Left lobe of liver (tissue), 2 donors: ENCODE measurements around the gene CREBRF. TPM values are rescaled to one million over a fixed set of nuclear protein-coding genes. Genes with fewer than 3 reads are reported as not detected.
"Not testable (repeated sequence)": the region's sequence is repeated elsewhere in the genome, so short reads cannot be mapped to it uniquely, and the experiment has no call there.

Source experiments
- ATAC-seq: fragments of 200-7000 bp; cut with Tn5 transposase; one replicate; pipeline ENCODE4 v1.9.1; 2020; ENCODE audit warnings: mild to moderate bottlenecking, moderate library complexity
- DNase-seq: peaks from one replicate; pipeline ENCODE4 v3.0.0-alpha.2; 2020; ENCODE audit warnings: low spot score
- total RNA-seq: library from RNA; stranded (reverse); gene quantifications from one replicate; pipeline ENCODE4 v1.2.1, GENCODE V29; 2021
- donor health status: DM: no; HTN: no; CAD: no; lungs with moderate emphysema.
- donor health status: DM: no; HTN: yes; CAD: no.

CREBRF gene
- total RNA-seq, 1 donor from 2014 or later = 10.2 TPM

DNA sequence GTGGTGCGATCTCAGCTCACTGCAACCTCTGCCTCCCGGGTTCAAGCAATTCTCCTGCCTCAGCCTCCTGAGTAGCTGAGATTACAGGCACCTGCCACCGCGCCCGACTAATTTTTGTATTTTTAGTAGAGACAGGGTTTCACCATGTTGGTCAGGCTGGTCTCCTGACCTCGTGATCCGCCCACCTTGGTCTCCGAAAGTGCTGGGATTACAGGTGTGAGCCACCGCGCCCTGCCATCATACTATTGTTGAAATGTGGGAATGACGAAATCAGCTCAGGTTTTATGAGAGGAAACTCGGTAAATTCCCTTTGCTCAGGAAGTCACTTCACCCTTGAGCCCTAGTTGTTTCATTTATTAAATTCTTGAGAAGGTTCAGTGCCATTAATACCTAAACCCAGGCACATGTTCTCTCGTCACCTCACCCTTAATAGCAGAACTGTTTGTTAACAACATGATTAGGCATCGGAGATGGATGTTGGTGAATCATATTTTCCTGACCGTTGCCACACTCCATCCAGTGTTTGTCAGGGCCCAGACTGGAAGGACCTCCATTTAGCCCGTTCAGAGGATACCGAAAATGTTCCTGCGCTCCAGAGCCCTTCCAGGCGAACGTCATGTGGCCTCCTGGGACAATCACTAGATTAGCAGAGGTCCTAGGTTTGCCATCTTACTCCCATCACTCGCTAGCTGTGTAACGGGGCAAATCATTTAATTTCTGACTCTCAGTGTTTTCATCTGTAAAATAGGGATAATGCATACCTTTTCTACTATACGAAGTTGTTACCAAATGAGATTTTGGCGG, 20.0 kb upstream of the CREBRF start:
- DNase-seq = no peak
- ATAC-seq = no peak

DNA sequence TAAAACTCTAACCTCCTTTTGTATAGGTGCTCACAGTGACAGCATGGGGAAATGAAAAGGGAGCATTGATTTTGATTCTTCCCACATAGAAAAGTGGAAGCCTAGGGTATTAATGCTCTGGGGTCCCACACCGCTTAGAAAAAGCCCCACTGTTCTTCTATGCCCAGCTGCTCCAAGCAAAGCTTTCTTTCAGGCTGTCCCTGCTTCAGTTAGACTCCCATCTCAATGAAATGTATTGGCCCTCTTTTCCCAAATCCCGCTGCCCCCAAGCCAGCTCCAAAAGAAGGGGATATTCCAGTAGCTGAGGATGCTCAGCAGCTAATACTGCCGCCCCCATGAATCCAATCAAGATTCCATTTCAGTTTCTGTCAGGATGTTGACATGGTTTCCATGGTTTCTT, 17.0 kb upstream of the CREBRF start:
- no peak for ATAC-seq
- DNase-seq = no peak

DNA sequence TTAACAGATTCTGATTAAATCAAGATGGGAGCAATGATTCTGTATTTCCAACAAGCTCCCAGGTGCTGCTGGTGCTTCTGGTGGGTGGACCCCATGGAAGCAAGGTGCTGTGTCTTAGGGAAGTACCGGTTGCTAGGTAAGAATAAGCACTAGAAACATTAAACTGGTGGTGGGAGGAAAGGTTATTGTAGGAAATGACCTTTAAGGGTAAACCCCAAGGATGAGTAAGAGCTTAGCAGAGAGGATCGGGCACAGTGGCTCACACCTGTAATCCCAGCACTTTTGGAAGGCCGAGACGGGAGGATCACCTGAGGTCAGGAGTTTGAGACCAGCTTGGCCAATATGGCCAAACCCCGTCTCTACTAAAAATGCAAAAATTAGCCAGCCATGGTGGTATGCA, 16.2 kb upstream of the CREBRF start:
- DNase-seq (no peak), ATAC-seq (no peak)

DNA sequence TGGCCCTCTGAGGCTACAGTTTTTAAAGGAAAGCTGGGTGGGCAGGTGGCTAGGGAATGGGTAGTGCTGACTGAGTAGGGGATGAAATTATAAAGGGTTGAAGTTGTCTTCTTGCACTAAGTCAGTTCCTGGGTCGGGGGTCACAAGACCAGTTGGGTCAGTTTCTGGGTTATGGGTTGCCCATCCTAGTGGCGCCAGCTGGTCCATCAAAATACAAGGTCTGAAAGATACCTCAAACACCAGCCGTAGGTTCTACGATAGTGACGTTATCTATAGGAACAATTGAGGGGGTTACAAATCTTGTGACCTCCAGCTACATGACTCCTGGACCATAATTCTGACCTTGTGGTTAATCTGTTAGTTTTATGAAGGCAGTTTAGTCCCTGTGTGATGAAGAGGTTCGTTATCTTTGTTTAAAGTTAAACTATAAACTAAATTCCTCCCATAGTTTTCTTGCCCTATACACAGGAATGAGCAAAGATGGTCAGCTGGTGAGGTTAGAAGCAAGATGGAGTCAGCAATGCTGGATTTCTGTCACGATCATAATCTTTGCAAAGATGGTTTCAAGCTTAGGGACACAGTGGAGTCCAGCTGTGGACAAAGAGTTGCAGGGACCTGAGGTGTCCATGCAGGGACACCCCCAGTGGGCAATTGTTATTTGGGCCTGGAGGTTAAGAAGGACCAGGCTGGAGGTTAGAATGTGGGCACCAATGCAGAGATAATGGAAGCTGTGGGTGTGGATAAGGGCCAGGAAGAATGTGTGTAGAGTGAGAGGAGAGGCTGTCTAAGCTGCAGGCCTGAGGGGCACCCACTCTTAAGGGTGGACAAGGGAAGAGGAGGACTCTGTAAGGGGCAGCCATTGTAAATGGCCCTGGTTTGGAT, 14.0 kb upstream of the CREBRF start:
- DNase-seq (no peak), ATAC-seq (no peak)

DNA sequence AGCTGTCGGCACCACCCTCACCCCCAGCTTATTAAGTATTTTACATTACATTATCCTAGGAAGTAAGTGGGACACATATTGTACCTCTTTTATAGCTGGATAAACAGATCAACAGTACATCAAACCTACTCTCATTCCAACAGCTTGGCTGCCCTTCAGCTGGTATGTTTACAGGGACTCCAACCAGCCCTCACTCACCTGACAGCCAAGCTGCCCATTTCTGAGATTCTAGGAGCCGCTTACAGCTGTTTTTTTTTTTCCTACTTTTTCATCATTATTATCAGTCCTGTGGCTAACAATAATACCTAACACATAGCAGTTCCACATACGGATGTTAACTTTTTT, 13.4 kb upstream of the CREBRF start:
- DNase-seq (no peak), ATAC-seq (no peak)

DNA sequence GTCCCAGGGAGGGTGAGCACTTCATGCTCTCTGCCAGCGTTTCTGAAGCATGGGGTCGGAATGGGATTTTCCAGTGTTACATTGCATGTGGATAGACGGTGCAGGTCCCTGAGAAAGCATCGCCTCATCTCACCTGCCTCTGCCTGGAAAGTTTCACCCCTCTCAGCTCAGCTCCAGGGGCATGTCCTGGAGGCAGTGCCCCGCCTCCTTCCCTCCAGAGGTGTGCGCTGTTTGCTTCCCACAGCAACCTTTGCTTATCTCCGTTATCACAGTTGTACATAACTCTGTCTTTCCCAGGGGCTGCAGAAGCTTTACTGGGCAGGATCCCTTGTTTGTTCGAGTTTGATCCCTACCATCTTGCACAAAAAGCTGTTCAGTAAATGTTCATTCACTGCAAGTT, 10.7 kb upstream of the CREBRF start:
- no peak for DNase-seq
- no peak for ATAC-seq

DNA sequence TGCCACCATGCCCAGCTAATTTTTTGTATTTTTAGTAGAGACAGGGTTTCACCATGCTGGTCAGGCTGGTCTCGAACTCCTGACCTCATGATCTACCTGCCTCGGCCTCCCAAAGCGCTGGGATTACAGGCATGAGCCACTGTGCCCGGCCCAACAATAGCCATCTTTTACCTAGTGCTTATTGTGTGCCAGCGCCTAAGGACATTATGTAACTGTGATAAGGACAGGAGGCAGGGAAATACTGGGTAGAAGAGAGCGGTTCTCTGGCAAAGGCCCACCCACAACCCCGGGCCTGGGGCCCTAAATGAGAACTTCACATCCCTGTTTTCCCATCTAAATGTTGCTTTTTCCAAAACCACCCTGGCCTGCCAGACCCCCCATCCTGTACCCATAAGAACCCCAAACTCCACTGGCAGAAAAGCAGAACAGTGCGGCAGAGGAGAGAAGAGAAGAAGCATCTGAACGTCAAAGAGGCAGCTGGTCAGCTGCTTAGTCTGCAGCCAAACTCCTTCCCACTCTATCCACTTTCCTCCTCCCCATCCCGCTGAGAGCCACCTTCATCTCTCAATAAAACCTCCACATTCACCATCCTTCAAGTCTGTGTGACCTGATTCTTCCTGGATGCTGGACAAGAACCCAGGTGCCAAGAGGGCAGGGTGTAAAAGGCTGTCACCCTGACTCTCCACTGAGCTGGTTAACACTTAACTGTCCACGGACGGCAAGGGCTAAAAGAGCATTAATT, 8.9 kb upstream of the CREBRF start:
- ATAC-seq, DNase-seq: not testable (repeated sequence)

DNA sequence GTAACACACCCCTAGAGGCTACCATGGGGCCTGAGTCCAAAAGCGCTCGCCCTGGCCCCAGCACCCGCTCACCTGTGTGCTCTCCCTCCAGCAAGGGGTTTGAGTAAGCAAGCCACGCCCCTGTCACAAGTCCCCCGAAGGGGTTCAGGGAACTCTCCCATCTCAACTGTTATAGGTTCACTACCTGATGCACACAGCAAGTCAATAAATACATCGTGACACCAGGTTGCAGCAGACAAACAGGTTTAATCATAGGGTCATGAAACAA, 8.4 kb upstream of the CREBRF start:
- no peak for ATAC-seq
- DNase-seq = no peak

DNA sequence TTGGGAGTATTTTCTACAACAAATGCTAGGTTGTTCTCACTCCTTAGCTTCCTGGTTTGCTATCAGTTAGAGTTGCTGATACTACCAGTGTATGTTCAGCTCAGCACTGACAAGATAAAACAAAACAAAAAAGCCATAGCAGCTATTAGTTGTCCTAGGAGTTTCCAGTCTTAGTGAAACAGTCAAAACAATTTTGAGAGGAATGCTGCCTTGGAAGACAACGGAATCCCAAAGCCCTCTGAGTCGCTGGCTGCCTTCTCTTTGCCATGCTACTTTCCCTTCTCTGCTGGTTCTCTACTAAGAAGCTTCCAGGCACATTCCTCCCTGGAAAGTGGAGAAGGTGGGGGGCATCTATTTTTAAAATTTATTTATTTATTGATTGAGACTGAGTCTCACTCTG, 5.4 kb upstream of the CREBRF start:
- ATAC-seq (no peak), DNase-seq (no peak)

DNA sequence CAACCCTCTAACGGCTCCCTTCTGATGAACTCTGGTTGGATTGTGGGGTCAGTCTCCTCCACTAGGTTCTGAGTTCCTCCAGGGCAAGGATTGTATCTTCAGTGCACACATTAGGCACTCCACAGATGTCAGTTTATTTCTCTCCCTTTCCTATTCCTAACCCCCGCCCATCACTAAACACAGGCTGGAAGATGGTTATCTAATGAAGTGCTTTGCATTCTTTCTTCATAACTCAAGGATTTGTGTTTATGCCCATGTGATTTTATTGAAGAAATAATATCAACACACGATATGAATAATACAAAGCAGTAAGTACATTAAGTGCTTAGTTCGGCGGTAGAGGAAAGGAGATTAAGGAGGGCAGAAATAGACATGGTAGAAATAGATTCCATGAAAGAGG, 4.4 kb upstream of the CREBRF start:
- no peak for ATAC-seq

DNA sequence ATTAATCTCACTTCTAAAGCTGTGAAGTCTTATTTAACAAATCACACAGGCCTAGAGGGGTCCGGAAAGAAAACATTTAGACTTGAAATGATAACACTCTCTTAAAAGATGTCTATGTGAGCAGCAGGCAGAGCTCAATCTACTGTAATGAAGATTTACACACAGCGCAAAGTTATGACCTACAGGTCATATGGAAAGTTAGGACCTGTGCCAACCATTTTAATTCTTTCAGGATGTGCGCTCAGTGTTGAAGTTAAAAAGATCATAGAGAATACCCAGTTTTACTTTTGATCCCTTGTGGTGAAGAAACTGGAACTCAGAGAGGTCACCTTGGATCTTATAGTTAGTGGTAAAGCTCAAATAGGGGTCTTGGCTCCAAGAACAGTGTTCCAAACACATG, 3.1 kb upstream of the CREBRF start:
- no peak for DNase-seq
- no peak for ATAC-seq

More for the DNA sequence above, 4.4 kb upstream of the CREBRF start:
- DNase-seq = no peak

DNA sequence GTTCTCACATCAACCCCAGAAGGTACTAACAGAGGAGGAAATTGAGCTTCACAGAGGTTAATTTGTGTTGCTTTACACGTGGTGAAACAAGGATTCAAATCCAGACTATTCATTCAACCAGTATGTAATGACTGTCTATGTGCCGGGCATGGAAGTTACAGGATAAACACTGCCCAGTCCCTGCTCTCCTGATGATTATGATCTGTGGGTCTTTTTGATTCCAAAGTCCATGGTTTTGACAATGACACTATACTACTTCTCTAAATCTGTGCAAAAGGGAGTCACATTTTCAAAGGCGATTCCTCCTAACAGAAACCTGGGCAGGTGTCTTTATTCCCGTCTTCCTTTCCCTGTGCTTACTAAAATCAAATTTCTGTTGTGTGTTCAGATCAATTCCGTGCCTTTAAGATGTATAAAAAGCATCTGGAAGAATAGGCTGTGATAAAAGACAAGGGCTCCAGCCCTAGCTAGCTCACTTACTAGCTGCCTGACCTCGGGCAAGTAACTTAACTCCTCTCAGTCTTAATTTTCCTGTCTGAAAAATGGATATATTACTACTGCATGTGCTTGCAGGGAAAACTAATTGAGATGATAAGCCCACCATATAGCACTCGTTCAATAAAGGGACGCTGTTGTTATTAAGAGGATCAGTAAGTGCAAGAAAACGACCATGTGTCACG, 970 bp upstream of the CREBRF start:
- no peak for DNase-seq
- ATAC-seq = no peak

DNA sequence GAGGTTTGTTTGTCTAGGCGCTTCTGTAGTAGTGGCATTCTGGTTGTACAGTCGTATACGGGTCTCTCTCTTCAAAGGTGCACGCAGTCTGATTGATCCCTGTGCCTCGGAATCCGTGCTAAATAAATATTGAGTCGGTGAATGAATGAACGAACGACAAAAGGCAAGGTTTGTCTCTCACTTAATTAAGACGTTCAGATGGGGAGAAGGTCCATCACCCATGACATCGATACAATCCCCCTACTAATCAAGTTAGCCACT, 500 bp upstream of the CREBRF start:
- DNase-seq (no peak), ATAC-seq (no peak)

DNA sequence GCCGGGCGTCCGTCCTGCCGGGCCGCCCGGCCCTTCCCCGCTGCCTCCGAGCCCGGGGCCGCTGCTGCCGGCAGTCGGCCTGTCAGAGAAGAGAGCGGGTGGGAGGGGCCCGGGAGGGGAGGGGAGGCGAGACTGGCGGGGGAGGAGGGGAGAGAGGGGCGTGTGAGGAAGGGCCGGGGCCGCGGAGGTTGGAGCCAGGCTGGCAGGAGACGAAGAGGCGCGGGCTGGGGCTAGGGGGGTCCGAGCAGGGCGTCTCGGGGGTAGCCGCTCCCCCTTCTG, 570 bp downstream of the CREBRF start:
- ATAC-seq (peak; percentile 74), DNase-seq (no peak)

DNA sequence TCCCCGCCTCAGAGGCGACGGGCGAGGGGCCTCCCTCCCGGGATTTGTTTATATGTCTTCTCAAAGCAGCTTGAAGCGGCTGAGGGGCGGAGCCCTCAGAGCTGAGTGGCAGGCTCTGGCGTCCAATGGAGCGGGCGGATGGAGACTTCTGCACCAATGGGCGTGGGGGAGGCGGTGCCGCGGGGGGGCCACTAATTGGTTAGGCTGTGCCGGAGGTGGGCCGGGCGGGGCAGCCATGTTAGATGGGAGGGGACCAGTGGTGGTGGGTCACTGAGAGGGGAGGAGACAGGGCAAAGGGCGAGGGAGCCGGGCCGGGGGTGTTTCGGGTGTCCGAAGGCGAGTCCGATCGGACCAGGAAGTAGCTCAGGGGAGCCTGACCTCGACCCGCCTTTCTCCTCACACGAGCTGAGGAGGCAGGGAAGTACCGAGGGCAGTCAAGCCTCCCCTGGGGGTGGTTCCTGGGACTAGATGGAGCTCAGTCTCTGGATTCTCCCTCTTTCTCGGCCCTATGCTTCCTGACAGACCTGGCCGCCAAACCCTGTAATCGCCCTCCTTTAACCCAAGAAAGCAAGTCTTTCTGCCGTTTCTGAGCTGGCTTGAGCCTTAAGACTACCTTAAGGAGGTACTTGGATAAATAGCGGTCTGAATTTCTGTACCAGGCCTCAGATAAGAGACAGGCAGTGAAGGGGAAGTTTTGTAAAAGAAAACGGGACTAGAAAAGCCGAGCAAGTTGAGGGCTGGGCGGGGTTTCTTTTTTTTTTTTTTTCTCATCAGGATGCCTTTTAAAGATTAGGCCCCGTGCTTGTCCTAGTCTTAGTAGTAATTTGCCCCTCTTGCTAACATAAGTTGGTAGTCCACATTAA, 1.1 kb downstream of the CREBRF start:
- ATAC-seq (peak; percentile 89), DNase-seq (peak; percentile 99)

DNA sequence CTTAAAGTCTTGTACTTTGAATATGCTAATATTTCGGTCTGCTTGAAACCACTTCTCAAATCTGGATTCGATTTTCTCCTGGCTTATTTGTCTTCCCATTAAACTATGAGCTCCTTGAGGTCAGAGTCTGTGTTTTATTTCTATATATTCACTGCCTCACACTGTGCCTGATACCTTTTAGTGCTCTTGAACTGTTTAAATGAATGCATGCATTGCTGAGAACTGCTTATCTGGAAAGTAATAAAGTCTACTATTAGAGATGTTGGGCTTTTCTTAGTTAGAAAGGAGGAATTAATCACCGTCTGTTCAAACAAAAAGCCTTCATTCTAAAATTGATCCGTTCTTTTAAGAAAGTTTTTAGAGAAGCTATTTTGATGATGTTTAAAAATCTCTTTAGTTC, 6.0 kb downstream of the CREBRF start:
- DNase-seq (no peak), ATAC-seq (no peak)

DNA sequence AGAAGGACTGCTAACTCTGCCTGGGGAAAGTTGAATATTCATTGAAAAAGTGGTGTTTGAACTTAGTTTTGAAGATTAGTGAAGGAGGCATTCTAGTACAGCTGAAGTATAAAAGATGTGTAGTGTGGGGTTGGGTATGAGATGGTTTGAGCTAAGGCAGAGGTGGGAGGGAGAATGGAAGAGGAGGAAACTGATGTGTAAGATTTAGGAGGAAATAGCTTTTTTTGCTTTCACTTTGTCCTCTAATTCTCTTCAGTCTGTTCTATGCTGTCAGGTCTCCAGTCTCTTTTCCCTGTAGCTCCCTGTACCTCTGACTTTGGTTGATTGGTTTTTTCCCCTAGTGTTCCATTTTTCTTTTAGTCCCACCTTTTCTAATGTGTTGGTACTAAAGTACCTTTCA, 9.0 kb downstream of the CREBRF start:
- no peak for DNase-seq
- ATAC-seq = no peak

DNA sequence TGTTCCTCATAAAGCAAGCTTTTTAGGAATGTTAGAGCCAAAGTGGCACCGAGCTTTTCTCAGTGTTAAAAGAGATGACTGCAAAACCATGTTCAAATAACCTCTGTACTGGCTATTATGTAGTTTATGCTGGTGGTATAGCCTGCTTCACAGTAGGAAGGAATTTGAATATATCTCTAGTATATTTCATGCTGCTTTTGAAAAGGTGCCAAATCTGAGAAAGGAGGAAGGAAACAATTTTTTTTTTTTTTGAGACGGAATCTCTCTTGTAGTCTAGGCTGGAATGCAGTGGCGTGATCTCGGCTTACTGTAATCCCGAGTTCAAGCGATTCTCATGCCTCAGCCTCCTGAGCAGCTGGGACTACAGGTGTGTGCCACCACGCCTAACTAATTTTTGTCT, 13.5 kb downstream of the CREBRF start:
- no peak for ATAC-seq
- DNase-seq = no peak

DNA sequence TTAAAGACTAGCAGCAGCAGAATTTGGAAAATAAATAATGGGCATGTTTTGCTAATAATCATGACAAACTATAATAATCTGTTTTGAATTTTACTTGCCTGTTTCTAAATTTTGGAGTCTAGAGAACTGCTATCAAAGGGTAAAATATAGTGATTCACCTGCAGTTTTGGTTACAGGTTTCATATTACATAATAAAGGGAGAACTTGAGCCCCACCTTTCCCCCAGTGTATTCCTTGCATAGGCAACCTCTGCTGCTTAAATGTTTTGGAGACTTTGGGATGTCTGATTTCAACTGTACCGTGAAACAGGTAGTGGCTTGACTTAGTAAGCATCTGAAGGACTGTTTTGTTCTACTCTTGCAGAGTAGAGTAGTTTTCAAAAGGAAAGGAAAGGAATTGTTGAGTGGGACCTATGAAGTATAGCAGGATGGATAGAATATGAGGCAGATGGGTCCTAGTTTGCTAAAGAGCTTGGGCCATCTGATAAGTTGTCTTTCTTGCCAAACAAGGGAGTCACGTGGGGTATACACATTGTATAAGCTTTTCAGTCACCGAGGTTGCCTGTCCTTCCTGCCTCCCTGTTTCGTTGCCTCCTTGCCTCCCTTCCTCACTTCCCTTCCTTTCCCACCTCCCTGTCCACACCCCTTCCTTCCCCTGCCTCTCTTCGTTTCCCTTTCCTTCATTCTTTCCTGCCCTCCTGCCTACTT, 19.1 kb downstream of the CREBRF start:
- ATAC-seq (no peak), DNase-seq (no peak)

DNA sequence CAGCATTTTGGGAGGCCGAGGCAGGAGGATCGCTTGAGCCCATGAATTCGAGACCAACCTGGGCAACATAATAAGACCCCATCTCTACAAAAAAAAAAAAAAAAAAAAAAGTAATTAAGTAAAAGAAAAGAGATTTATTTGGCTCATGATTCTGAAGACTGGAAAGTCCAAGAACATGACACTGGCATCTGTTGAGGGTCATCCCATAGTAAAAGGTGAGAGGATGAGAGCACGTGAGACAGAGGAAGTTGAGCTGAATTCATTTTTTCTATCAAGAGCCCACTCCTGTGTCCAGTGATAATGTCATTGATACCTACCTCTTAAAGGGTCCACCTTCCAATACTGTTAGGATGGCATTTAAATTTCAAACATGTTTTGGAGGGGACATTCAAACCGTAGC, 19.8 kb downstream of the CREBRF start:
- DNase-seq (no peak), ATAC-seq (no peak)
